IMR-90 (cell line): ENCODE data around the gene INPP5E. TPM values are rescaled to one million over a fixed set of nuclear protein-coding genes. Genes with fewer than 3 reads are reported as not detected.

Experiments used
- ATAC-seq: fragments of 200-7000 bp; cut with Tn5 transposase; 2 replicates; pipeline ENCODE4 v1.9.1; 2020; ENCODE audit warnings: low read depth, mild to moderate bottlenecking, moderate library complexity
- BruUV-seq: library from RNA; stranded (reverse); fragments of 400-500 nt; replicated peaks from 2 replicates; lab custom pipeline; 2021; lab: Mats Ljungman, UMichigan
- CTCF ChIA-PET: fragments of 300-600 bp; formaldehyde crosslinking; extraction: SDS; loops from one replicate; lab custom pipeline; 2021; ENCODE audit warnings: antibody characterized with exemption; lab: Yijun Ruan, JAX
- POLR2A ChIA-PET: fragments of 300-600 bp; sonication (Branson Sonifier 250); formaldehyde crosslinking; loops from one replicate; lab custom pipeline; 2022; ENCODE audit warnings: antibody characterized with exemption; ENCODE audit not compliant: unreplicated experiment; lab: Charles Lee
- DNase-seq: peaks from one replicate; pipeline ENCODE4 v3.0.0; 2013
- H2AFZ ChIP-seq: replicated peaks from 2 replicates; pipeline ENCODE3; 2013; ENCODE audit warnings: low read length, mild to moderate bottlenecking; ENCODE audit not compliant: poor library complexity
- H2AK5ac ChIP-seq: 2 replicates; pipeline ENCODE4 v1.6.1; 2013; ENCODE audit warnings: low read depth, low read length, inconsistent platforms
- H2AK9ac ChIP-seq: replicated peaks from 2 replicates; pipeline ENCODE3; 2013; ENCODE audit warnings: mild to moderate bottlenecking, low read depth, low read length, moderate library complexity; ENCODE audit not compliant: poor library complexity
- H2BK120ac ChIP-seq: 2 replicates; pipeline ENCODE4 v1.6.1; 2013; ENCODE audit warnings: low read depth, low read length, inconsistent platforms
- H2BK15ac ChIP-seq: 3 replicates; pipeline ENCODE4 v1.6.1; 2013; ENCODE audit warnings: low read depth, low read length, inconsistent platforms
- H2BK20ac ChIP-seq: 2 replicates; pipeline ENCODE4 v1.6.1; 2013; ENCODE audit warnings: low read depth, mild to moderate bottlenecking, inconsistent platforms, low read length, moderate library complexity
- H2BK5ac ChIP-seq: 2 replicates; pipeline ENCODE4 v1.6.1; 2013; ENCODE audit warnings: mild to moderate bottlenecking, low read depth, low read length, inconsistent platforms; ENCODE audit not compliant: poor library complexity, severe bottlenecking
- H3K14ac ChIP-seq: replicated peaks from 2 replicates; pipeline ENCODE4 v1.6.1; 2013; ENCODE audit warnings: low read depth, low read length, inconsistent platforms
- H3K18ac ChIP-seq: 2 replicates; pipeline ENCODE4 v1.6.1; 2013; ENCODE audit warnings: low read depth, low read length, control low read depth
- H3K23ac ChIP-seq: 2 replicates; pipeline ENCODE4 v1.6.1; 2013; ENCODE audit warnings: low read depth, low read length, inconsistent platforms
- H3K27ac ChIP-seq: 2 replicates; pipeline ENCODE4 v1.5.1; 2013; ENCODE audit warnings: mild to moderate bottlenecking, control low read depth, low read length; ENCODE audit not compliant: insufficient read depth
- H3K27me3 ChIP-seq: 2 replicates; pipeline ENCODE4 v1.6.1; 2013; ENCODE audit warnings: low read length; ENCODE audit not compliant: control insufficient read depth, insufficient read depth
- H3K36me3 ChIP-seq: 2 replicates; pipeline ENCODE4 v1.6.1; 2013; ENCODE audit warnings: low read length, mixed read lengths; ENCODE audit not compliant: control insufficient read depth, insufficient read depth
- H3K4ac ChIP-seq: 2 replicates; pipeline ENCODE4 v1.6.1; 2013; ENCODE audit warnings: low read depth, low read length, inconsistent platforms
- H3K4me1 ChIP-seq: 2 replicates; pipeline ENCODE4 v1.6.1; 2013; ENCODE audit warnings: low read length, mixed read lengths; ENCODE audit not compliant: control insufficient read depth, insufficient read depth
- H3K4me2 ChIP-seq: 2 replicates; pipeline ENCODE4 v1.6.1; 2013; ENCODE audit warnings: low read depth, mild to moderate bottlenecking, control low read depth, low read length, moderate library complexity
- H3K4me3 ChIP-seq: 2 replicates; pipeline ENCODE4 v1.5.1; 2013; ENCODE audit warnings: low read depth, mild to moderate bottlenecking, control low read depth, low read length, moderate library complexity; ENCODE audit not compliant: insufficient read depth
- H3K56ac ChIP-seq: 2 replicates; pipeline ENCODE4 v1.6.1; 2013; ENCODE audit warnings: low read length, inconsistent platforms; ENCODE audit not compliant: insufficient read depth; ENCODE audit errors: extremely low read depth
- H3K79me1 ChIP-seq, 2 experiments: 2 replicates each; pipeline ENCODE4 v1.6.1; 2013; ENCODE audit warnings: low read length in 2 of 2, inconsistent platforms in 1 of 2, low read depth in 1 of 2
- H3K9ac ChIP-seq: 2 replicates; pipeline ENCODE4 v1.6.1; 2013; ENCODE audit warnings: low read depth, low read length, control low read depth
- H3K9me1 ChIP-seq: 2 replicates; pipeline ENCODE4 v1.6.1; 2013; ENCODE audit warnings: low read length, inconsistent platforms; ENCODE audit not compliant: insufficient read depth
- H3K9me3 ChIP-seq: 2 replicates; pipeline ENCODE4 v1.6.1; 2013; ENCODE audit warnings: low read length; ENCODE audit not compliant: control insufficient read depth, insufficient read depth
- H4K20me1 ChIP-seq: 2 replicates; pipeline ENCODE4 v1.6.1; 2013; ENCODE audit warnings: low read length, inconsistent platforms; ENCODE audit not compliant: insufficient read depth
- H4K5ac ChIP-seq: 2 replicates; pipeline ENCODE4 v1.6.1; 2013; ENCODE audit warnings: mild to moderate bottlenecking, low read depth, low read length, control low read depth
- H4K8ac ChIP-seq, 2 experiments: 2 replicates each; pipeline ENCODE4 v1.6.1; 2013; ENCODE audit warnings: low read depth in 2 of 2, low read length in 2 of 2, control low read depth in 1 of 2, inconsistent platforms in 1 of 2
- H4K91ac ChIP-seq: 2 replicates; pipeline ENCODE4 v1.6.1; 2013; ENCODE audit warnings: low read depth, low read length, inconsistent platforms; ENCODE audit not compliant: insufficient read depth
- BHLHE40 ChIP-seq: fragments of 150-350 bp; IDR thresholded peaks from 2 replicates; pipeline ENCODE4 v1.6.1; 2016; ENCODE audit warnings: mild to moderate bottlenecking, low read depth, low read length
- CEBPB ChIP-seq: IDR thresholded peaks from 2 replicates; pipeline ENCODE4 v1.6.1; 2012; ENCODE audit warnings: low read depth, low read length, improper control_type of control experiment
- FOS ChIP-seq: fragments of 150-350 bp; IDR thresholded peaks from 2 replicates; pipeline ENCODE4 v1.6.1; 2016; ENCODE audit warnings: low read depth, low read length
- MAFK ChIP-seq: IDR thresholded peaks from 2 replicates; pipeline ENCODE4 v1.6.1; 2012; ENCODE audit warnings: low read depth, low read length, improper control_type of control experiment
- NFE2L2 ChIP-seq: fragments of 150-350 bp; IDR thresholded peaks from 2 replicates; pipeline ENCODE4 v1.6.1; 2016; ENCODE audit warnings: low read depth, mild to moderate bottlenecking, low read length
- POLR2A ChIP-seq: IDR thresholded peaks from 2 replicates; pipeline ENCODE4 v1.6.1; 2012; ENCODE audit warnings: mild to moderate bottlenecking, low read depth, low read length
- RCOR1 ChIP-seq: IDR thresholded peaks from 2 replicates; pipeline ENCODE4 v1.6.1; 2012; ENCODE audit warnings: mild to moderate bottlenecking, low read length, improper control_type of control experiment; ENCODE audit not compliant: insufficient replicate concordance
- SMC3 ChIP-seq: fragments of 150-350 bp; IDR thresholded peaks from 2 replicates; pipeline ENCODE4 v1.6.1; 2016; ENCODE audit warnings: low read depth, mild to moderate bottlenecking, antibody characterized with exemption, low read length, moderate library complexity
- WGBS, 2 experiments: methylation state at CpG; one replicate each; pipeline versions ENCODE4 v1.1.5 to v1.1.7; 2013; ENCODE audit warnings: missing lambda C conversion rate in 2 of 2; ENCODE audit not compliant: insufficient read length in 1 of 2; ENCODE audit errors: extremely low coverage in 2 of 2; 5-methylcytosine and 5-hydroxymethylcytosine counted together
- dilution Hi-C: fragments of 300-500 bp; cut with HindIII; formaldehyde crosslinking; loops from one replicate; pipeline ENCODE4 v1.14.3; 2018; ENCODE audit warnings: low sequenced_read_pairs; ENCODE audit not compliant: unreplicated experiment
- in situ Hi-C: fragments of 300-500 bp; cut with MboI; formaldehyde crosslinking; loops from 3 replicates; pipeline ENCODE4 v1.14.3; 2019; ENCODE audit warnings: low sequenced_read_pairs, inconsistent platforms, mixed read lengths
- intact Hi-C: fragments of 100-400 bp; cut with micrococcal nuclease; formaldehyde crosslinking; loops from 2 replicates; pipeline ENCODE4 v1.10.0; 2022
- polyA plus RNA-seq, 3 experiments: library from polyadenylated mRNA; depleted of rRNA; stranded (reverse); fragments of >200 nt; gene quantifications; 2 replicates each; pipeline ENCODE4 v1.2.3, GENCODE V29; 2012; ENCODE audit warnings: low replicate concordance in 1 of 3
- total RNA-seq: library from RNA; depleted of rRNA; stranded (reverse); fragments of >200 nt; gene quantifications from 2 replicates; pipeline ENCODE4 v1.2.3, GENCODE V29; 2012
- TF ChIP-seq, protein P1 (sequence below): conservative IDR thresholded peaks from 2 replicates; pipeline ENCODE4 v1.5.1; 2012; ENCODE audit warnings: mild to moderate bottlenecking, low read depth, low read length, improper control_type of control experiment
- TF ChIP-seq, protein P2 (sequence below): fragments of 150-350 bp; IDR thresholded peaks from 2 replicates; pipeline ENCODE4 v1.6.1; 2017; ENCODE audit warnings: mild to moderate bottlenecking, antibody characterized with exemption, low read length, low read depth
- TF ChIP-seq, protein P3 (sequence below): fragments of 150-350 bp; IDR thresholded peaks from 2 replicates; pipeline ENCODE4 v1.6.1; 2016; ENCODE audit warnings: low read depth, mild to moderate bottlenecking, low read length, moderate library complexity, borderline replicate concordance

The INPP5E gene
- total and polyA plus RNA-seq, 2 of the 4 experiments (the other 2 are of a cell fraction) = 1.6 to 9.4 TPM

DNA sequence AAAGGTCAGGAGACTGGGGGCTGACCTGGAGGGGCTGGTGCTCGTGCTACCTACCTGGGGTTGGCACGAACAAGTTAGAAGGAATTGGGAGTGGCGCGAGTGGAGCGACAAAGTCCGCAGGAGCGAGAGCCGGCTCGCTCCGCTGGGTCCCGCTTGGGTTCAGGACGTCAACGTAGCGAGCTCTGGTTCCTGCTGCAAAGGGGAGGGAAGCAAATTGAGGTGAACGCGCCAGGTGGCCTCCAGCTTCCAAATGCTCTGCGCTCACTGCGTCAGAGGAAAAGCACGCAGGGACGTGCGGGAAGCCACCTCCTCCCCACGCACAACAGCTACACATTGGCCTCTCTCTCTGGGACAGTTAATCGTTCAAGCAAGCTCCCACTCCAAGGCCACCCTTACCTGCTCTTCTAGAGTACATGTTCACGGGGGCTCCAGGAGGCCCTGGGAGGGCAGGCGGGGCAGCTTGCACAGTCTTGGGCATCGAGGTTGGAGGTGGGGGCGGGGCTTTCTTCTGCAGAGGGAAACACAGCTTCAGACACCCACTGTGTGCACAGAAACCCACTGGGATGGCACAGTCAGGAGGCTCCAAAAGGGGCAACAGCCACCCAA is 7.6 kb upstream of the INPP5E start:
- no peak overlapping the region for H3K18ac ChIP-seq
- dilution Hi-C loops = no loop called here
- in situ Hi-C loops = no loop called here
- H2BK15ac ChIP-seq = no peak overlapping the region
- WGBS, 2 experiments = 96% methylated on average over 16 of the region's 27 CpGs; no CpG with 5 or more reads in 1 of the 2 experiments
- no peak for DNase-seq
- H3K4me2 ChIP-seq = no peak overlapping the region
- TF ChIP-seq FOS (no peak), SMC3 (no peak), POLR2A (no peak), MAFK (no peak), RCOR1 (no peak), NFE2L2 (no peak), CEBPB (no peak), BHLHE40 (no peak)
- TF ChIP-seq, protein P1, sequence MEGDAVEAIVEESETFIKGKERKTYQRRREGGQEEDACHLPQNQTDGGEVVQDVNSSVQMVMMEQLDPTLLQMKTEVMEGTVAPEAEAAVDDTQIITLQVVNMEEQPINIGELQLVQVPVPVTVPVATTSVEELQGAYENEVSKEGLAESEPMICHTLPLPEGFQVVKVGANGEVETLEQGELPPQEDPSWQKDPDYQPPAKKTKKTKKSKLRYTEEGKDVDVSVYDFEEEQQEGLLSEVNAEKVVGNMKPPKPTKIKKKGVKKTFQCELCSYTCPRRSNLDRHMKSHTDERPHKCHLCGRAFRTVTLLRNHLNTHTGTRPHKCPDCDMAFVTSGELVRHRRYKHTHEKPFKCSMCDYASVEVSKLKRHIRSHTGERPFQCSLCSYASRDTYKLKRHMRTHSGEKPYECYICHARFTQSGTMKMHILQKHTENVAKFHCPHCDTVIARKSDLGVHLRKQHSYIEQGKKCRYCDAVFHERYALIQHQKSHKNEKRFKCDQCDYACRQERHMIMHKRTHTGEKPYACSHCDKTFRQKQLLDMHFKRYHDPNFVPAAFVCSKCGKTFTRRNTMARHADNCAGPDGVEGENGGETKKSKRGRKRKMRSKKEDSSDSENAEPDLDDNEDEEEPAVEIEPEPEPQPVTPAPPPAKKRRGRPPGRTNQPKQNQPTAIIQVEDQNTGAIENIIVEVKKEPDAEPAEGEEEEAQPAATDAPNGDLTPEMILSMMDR = no peak
- TF ChIP-seq, protein P2, sequence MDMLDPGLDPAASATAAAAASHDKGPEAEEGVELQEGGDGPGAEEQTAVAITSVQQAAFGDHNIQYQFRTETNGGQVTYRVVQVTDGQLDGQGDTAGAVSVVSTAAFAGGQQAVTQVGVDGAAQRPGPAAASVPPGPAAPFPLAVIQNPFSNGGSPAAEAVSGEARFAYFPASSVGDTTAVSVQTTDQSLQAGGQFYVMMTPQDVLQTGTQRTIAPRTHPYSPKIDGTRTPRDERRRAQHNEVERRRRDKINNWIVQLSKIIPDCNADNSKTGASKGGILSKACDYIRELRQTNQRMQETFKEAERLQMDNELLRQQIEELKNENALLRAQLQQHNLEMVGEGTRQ = no peak
- TF ChIP-seq, protein P3, sequence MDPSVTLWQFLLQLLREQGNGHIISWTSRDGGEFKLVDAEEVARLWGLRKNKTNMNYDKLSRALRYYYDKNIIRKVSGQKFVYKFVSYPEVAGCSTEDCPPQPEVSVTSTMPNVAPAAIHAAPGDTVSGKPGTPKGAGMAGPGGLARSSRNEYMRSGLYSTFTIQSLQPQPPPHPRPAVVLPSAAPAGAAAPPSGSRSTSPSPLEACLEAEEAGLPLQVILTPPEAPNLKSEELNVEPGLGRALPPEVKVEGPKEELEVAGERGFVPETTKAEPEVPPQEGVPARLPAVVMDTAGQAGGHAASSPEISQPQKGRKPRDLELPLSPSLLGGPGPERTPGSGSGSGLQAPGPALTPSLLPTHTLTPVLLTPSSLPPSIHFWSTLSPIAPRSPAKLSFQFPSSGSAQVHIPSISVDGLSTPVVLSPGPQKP = no peak
- H3K27me3 ChIP-seq = no peaks in the 10 kb centered on the region
- H4K8ac ChIP-seq = no peak overlapping the region
- no peak overlapping the region for H2AK9ac ChIP-seq
- H2BK20ac ChIP-seq = no peak overlapping the region
- no peak overlapping the region for H4K5ac ChIP-seq
- H3K9ac ChIP-seq = no peak overlapping the region
- H2BK120ac ChIP-seq = no peak overlapping the region
- H3K4ac ChIP-seq = no peak overlapping the region
- peaks cover 22% of the 10 kb centered on the region for H4K20me1 ChIP-seq
- no peak overlapping the region for H2AK5ac ChIP-seq
- ChIA-PET CTCF (no interaction called here), POLR2A (no interaction called here)
- no peak overlapping the region for H3K14ac ChIP-seq
- H3K9me3 ChIP-seq = no peaks in the 10 kb centered on the region
- H3K4me3 ChIP-seq = no peak overlapping the region
- no peak overlapping the region for H3K56ac ChIP-seq
- H4K91ac ChIP-seq = no peak overlapping the region
- H3K36me3 ChIP-seq = peaks cover 84% of the 10 kb centered on the region
- no peak overlapping the region for H2AFZ ChIP-seq
- H2BK5ac ChIP-seq = no peak overlapping the region
- H3K27ac ChIP-seq = no peak overlapping the region
- H3K23ac ChIP-seq = no peak overlapping the region
- no peaks in the 10 kb centered on the region for H3K9me1 ChIP-seq
- no peaks in the 10 kb centered on the region for H3K4me1 ChIP-seq
- no TSS peak for BruUV-seq
- H3K79me1 ChIP-seq = peaks cover 15 to 39% of the 10 kb centered on the region in 2 experiments; a peak in 3 of 4 replicates
- intact Hi-C loops = no loop called here
- no peak for ATAC-seq
